ENCODE data around the gene ALLC. TPM values are rescaled to one million over a fixed set of nuclear protein-coding genes. Genes with fewer than 3 reads are reported as not detected.

Gene ALLC
- total and polyA plus RNA-seq, 8 donors: not detected

GRCh38 chr2:3705782-3706181 is 47.8 kb downstream of the ALLC start:
- no peak overlapping the region for H3K27ac ChIP-seq
- WGBS, 5 donors: 16 to 32% (median 21%) methylated on average over 2 of the region's 2 CpGs
- peaks cover 0 to 16% (median 7%) of the 10 kb centered on the region in 4 donors for H3K4me1 ChIP-seq
- H3K27me3 ChIP-seq: peaks cover 9 to 56% (median 20%) of the 10 kb centered on the region in 3 donors
- intact Hi-C loops (cut with DNase I; ENCODE audit: low total_unique reads): no loop called here
- no peaks in the 10 kb centered on the region for H3K36me3 ChIP-seq
- no peaks in the 10 kb centered on the region for H3K9me3 ChIP-seq
- no peak for DNase-seq
- no peak overlapping the region for H3K4me3 ChIP-seq
- no peak for TF ChIP-seq EP300 (IDR thresholded peaks at IDR 0.05)
- no peak for TF ChIP-seq POLR2A (IDR thresholded peaks at IDR 0.05)
- no peak for TF ChIP-seq CTCF (IDR thresholded peaks at IDR 0.05)
- no peak for TF ChIP-seq POLR2AphosphoS5 (IDR thresholded peaks at IDR 0.05)

GRCh38 chr2:3706892-3707291 is 48.9 kb downstream of the ALLC start:
- H3K27ac ChIP-seq: no peak overlapping the region
- no peaks in the 10 kb centered on the region for H3K36me3 ChIP-seq
- no peaks in the 10 kb centered on the region for H3K9me3 ChIP-seq
- WGBS, 5 donors: 51 to 70% (median 64%) methylated on average over 5 of the region's 5 CpGs
- intact Hi-C loops (cut with DNase I; ENCODE audit: low total_unique reads): no loop called here
- peaks cover 9 to 47% (median 16%) of the 10 kb centered on the region in 3 donors for H3K27me3 ChIP-seq
- H3K4me3 ChIP-seq: no peak overlapping the region
- DNase-seq: no peak
- H3K4me1 ChIP-seq: peaks cover 0 to 16% (median 7%) of the 10 kb centered on the region in 4 donors
- TF ChIP-seq CTCF (IDR thresholded peaks at IDR 0.05): no peak
- TF ChIP-seq POLR2AphosphoS5 (IDR thresholded peaks at IDR 0.05): no peak
- no peak for TF ChIP-seq POLR2A (IDR thresholded peaks at IDR 0.05)
- TF ChIP-seq EP300 (IDR thresholded peaks at IDR 0.05): no peak

GRCh38 chr2:3708576-3708975 is 50.6 kb downstream of the ALLC start:
- Histone ChIP-seq H3K4me1 (peaks cover 0 to 10% (median 8%) of the 10 kb centered on the region in 4 donors), H3K4me3 (no peak overlapping the region), H3K27me3 (peaks cover 3 to 30% (median 6%) of the 10 kb centered on the region in 3 donors), H3K27ac (no peak overlapping the region), H3K9me3 (no peaks in the 10 kb centered on the region), H3K36me3 (no peaks in the 10 kb centered on the region)
- DNase-seq: no peak
- TF ChIP-seq POLR2AphosphoS5 (IDR thresholded peaks at IDR 0.05) (no peak), EP300 (IDR thresholded peaks at IDR 0.05) (no peak), POLR2A (IDR thresholded peaks at IDR 0.05) (no peak), CTCF (IDR thresholded peaks at IDR 0.05) (no peak)
- intact Hi-C loops (cut with DNase I; ENCODE audit: low total_unique reads): no loop called here
- WGBS, 5 donors: 82 to 95% (median 93%) methylated on average over 4 of the region's 4 CpGs

GRCh38 chr2:3709225-3709624 is 51.2 kb downstream of the ALLC start:
- no peaks in the 10 kb centered on the region for H3K9me3 ChIP-seq
- no peak overlapping the region for H3K27ac ChIP-seq
- intact Hi-C loops (cut with DNase I; ENCODE audit: low total_unique reads): no loop called here
- peaks cover 0 to 23% (median 0%) of the 10 kb centered on the region in 3 donors for H3K27me3 ChIP-seq
- H3K36me3 ChIP-seq: no peaks in the 10 kb centered on the region
- WGBS, 5 donors: 75 to 87% (median 80%) methylated on average over 6 of the region's 6 CpGs
- TF ChIP-seq POLR2AphosphoS5 (IDR thresholded peaks at IDR 0.05): no peak
- no peak for TF ChIP-seq EP300 (IDR thresholded peaks at IDR 0.05)
- TF ChIP-seq POLR2A (IDR thresholded peaks at IDR 0.05): no peak
- no peak for TF ChIP-seq CTCF (IDR thresholded peaks at IDR 0.05)
- H3K4me3 ChIP-seq: no peak overlapping the region
- peaks cover 0 to 6% (median 2%) of the 10 kb centered on the region in 4 donors for H3K4me1 ChIP-seq
- no peak for DNase-seq
